K562 (cell line): Measurements from ENCODE around the gene MARS1. TPM values are rescaled to one million over a fixed set of nuclear protein-coding genes. Genes with fewer than 3 reads are reported as not detected.
A peak's percentile ranks its signal among the peaks of the same experiment; 100 is the strongest.

ENCODE experiments used
- CBX1 ChIP-seq: sonication (generic); IDR thresholded peaks from 2 replicates; pipeline ENCODE4 v1.6.1; 2016; ENCODE audit warnings: antibody characterized with exemption, low read depth, mild to moderate bottlenecking
- DDX20 ChIP-seq: fragments of 450-650 bp; IDR thresholded peaks from 2 replicates; pipeline ENCODE4 v1.6.1; 2016; ENCODE audit warnings: missing genetic modification characterization, low read depth, mild to moderate bottlenecking, missing compliant biosample characterization, moderate library complexity
- ETV6 ChIP-seq, 3 experiments: fragments of 150-350 bp in 1 of 3; sonication (generic) in 1 of 3; formaldehyde crosslinking in 1 of 3; IDR thresholded peaks; 2 replicates each; pipeline versions ENCODE4 v1.6.1 to v1.8.0; 2014 to 2022; ENCODE audit warnings: borderline replicate concordance in 2 of 3, low read depth in 2 of 3, antibody characterized with exemption in 1 of 3, low read length in 1 of 3, mild to moderate bottlenecking in 1 of 3, missing genetic modification reagents in 1 of 3
- HLTF ChIP-seq: fragments of 450-650 bp; IDR thresholded peaks from 2 replicates; pipeline ENCODE4 v1.6.1; 2016
- KDM4B ChIP-seq, 2 experiments: fragments of 450-650 bp in 1 of 2; sonication (generic) in 1 of 2; IDR thresholded peaks; 2 replicates each; pipeline ENCODE4 v1.6.1; 2016 to 2017; ENCODE audit warnings: borderline replicate concordance in 2 of 2, antibody characterized with exemption in 1 of 2, low read depth in 1 of 2, mild to moderate bottlenecking in 1 of 2
- MAZ ChIP-seq, 2 experiments: fragments of 450-650 bp in 1 of 2; sonication (generic) in 1 of 2; formaldehyde crosslinking; IDR thresholded peaks in 1 of 2; conservative IDR thresholded peaks in 1 of 2; 2 replicates each; pipeline versions ENCODE4 v1.4.0 to v1.5.0; 2020; ENCODE audit warnings: mild to moderate bottlenecking in 1 of 2, missing genetic modification reagents in 1 of 2
- MIER1 ChIP-seq: fragments of 450-650 bp; IDR thresholded peaks from 2 replicates; pipeline ENCODE4 v1.6.1; 2016; ENCODE audit warnings: antibody characterized with exemption, mild to moderate bottlenecking, low read depth
- NCOA6 ChIP-seq: fragments of 450-650 bp; IDR thresholded peaks from 2 replicates; pipeline ENCODE4 v1.6.1; 2017; ENCODE audit warnings: mild to moderate bottlenecking
- PCBP1 ChIP-seq: fragments of 200-400 bp; formaldehyde crosslinking; IDR thresholded peaks from 2 replicates; pipeline ENCODE4 v1.6.1; 2018; ENCODE audit warnings: mild to moderate bottlenecking, low read depth, low read length; ENCODE audit not compliant: poor library complexity, severe bottlenecking
- PHTF2 ChIP-seq: fragments of 250-450 bp; sonication (Bioruptor Pico); IDR thresholded peaks from 2 replicates; pipeline ENCODE4 v1.5.0; 2021; ENCODE audit warnings: mild to moderate bottlenecking
- POLR2H ChIP-seq: IDR thresholded peaks from 2 replicates; pipeline ENCODE4 v1.6.1; 2016; ENCODE audit warnings: missing genetic modification characterization, low read depth, mild to moderate bottlenecking, control low read depth, missing compliant biosample characterization, moderate library complexity
- SETDB1 ChIP-seq: IDR thresholded peaks from one replicate; pipeline ENCODE4 v1.6.1; 2012; ENCODE audit warnings: low read length, control low read depth, inconsistent platforms
- SMAD3 ChIP-seq: fragments of 450-650 bp; formaldehyde crosslinking; conservative IDR thresholded peaks from 2 replicates; pipeline ENCODE4 v1.4.0; 2020; ENCODE audit warnings: mild to moderate bottlenecking
- SMARCE1 ChIP-seq: fragments of 450-650 bp; IDR thresholded peaks from 2 replicates; pipeline ENCODE4 v1.7.1; 2016; ENCODE audit warnings: mild to moderate bottlenecking
- SP2 ChIP-seq: IDR thresholded peaks from 2 replicates; pipeline ENCODE4 v1.6.1; 2011; ENCODE audit warnings: mild to moderate bottlenecking, low read depth, low read length, moderate library complexity; ENCODE audit not compliant: poor library complexity, severe bottlenecking; ENCODE audit errors: extremely low read depth
- TGIF2 ChIP-seq: sonication (generic); formaldehyde crosslinking; IDR thresholded peaks from 2 replicates; pipeline ENCODE4 v1.8.1; 2022; ENCODE audit warnings: mild to moderate bottlenecking, missing genetic modification reagents, moderate library complexity
- U2AF1 ChIP-seq: fragments of 200-400 bp; formaldehyde crosslinking; optimal IDR thresholded peaks from 2 replicates; pipeline ENCODE3; 2017; ENCODE audit warnings: mild to moderate bottlenecking, low read depth, low read length, moderate library complexity
- ZNF263 ChIP-seq: sonication (generic); formaldehyde crosslinking; IDR thresholded peaks from 2 replicates; pipeline ENCODE4 v1.8.0; 2022; ENCODE audit warnings: mild to moderate bottlenecking, missing genetic modification reagents, borderline replicate concordance
- ZNF431 ChIP-seq: sonication (generic); formaldehyde crosslinking; IDR thresholded peaks from 2 replicates; pipeline ENCODE4 v1.8.0; 2022; ENCODE audit warnings: mild to moderate bottlenecking, missing genetic modification reagents
- ZNF707 ChIP-seq: fragments of 250-450 bp; sonication (Bioruptor Pico); conservative IDR thresholded peaks from 2 replicates; pipeline ENCODE4 v1.8.0; 2022; ENCODE audit warnings: inconsistent platforms, mild to moderate bottlenecking, moderate library complexity
- polyA plus RNA-seq, 8 experiments: library from polyadenylated mRNA; depleted of rRNA in 4 of 8; stranded (reverse) in 5 of 8; unstranded in 3 of 8; fragments of >200 nt; fragmentation: Nextera tagmentation in 2 of 8; fragmentation: Illumina TruSeq in 1 of 8; extraction: Ambion mirVana in 2 of 8; extraction: Trizol in 1 of 8; gene quantifications; 2 replicates each; pipeline versions ENCODE4 v1.2.1 to v1.2.3, GENCODE V29; 2011 to 2014; ENCODE audit warnings: inconsistent platforms in 1 of 8, missing spikeins in 1 of 8
- total RNA-seq, 7 experiments: library from RNA; depleted of rRNA in 6 of 7; stranded (reverse); fragments of >200 nt in 6 of 7; fragmentation: Illumina TruSeq in 2 of 7; extraction: Trizol in 2 of 7; gene quantifications; 2 replicates each; pipeline versions ENCODE4 v1.2.1 to v1.2.3, GENCODE V29; 2011 to 2021; ENCODE audit warnings: low replicate concordance in 1 of 7
- TF ChIP-seq, protein P1 (sequence below): fragments of 450-650 bp; formaldehyde crosslinking; conservative IDR thresholded peaks from 2 replicates; pipeline ENCODE4 v1.4.0; 2022; ENCODE audit warnings: mild to moderate bottlenecking, missing genetic modification characterization
- TF ChIP-seq, protein P2 (sequence below): fragments of 250-450 bp; sonication (Bioruptor Pico); IDR thresholded peaks from 2 replicates; pipeline ENCODE4 v1.5.0; 2020; ENCODE audit warnings: mild to moderate bottlenecking, borderline replicate concordance

Gene MARS1
- total and polyA plus RNA-seq, 9 of the 15 experiments (the other 6 are each of a cell fraction or from before 2014, with no cell fraction given): 117 to 382 (median 220) TPM

DNA sequence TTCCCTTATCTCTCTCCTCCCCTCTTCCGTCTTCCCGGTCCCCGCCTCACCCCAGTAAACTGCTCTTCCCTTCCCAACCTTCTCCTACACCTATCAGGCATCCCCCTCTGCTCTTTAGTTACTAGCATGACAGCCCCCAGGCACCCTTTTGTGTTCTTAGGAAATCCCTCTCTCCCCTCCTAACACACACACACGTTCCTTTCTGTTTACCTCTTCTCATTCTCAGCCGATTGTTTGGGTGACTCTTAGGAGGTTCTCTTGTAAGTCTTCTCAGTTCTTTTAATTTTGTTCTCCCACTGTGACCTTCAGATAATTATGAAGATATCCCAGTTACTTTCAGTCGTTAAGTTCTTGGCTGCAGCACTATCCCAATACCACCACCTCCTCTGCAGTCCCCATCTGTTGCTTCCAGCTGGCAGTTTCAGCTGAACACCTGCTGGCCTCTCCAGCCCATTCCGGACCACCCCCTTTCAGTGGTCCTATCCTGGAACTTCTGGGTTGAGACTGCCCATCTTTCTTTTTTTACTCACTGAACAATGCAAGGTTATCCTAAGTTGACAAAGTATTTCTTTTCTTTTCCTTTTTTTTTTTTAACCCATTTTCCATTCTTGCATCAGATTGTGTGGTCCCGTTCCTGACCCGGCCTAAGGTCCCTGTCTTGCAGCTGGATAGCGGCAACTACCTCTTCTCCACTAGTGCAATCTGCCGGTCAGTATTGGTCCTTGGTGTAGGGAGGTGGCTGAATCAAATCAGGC, 711 bp downstream of the MARS1 start (continued):
- TF ChIP-seq MIER1 (no peak), TGIF2 (no peak), SETDB1 (no peak), ZNF263 (CRISPR knock-in tag) (no peak), KDM4B (IDR thresholded peaks at IDR 0.05; ENCODE audit: borderline replicate concordance in 2 of 2, low read depth in 1 of 2) (no peak), MAZ (CRISPR knock-in tag; conservative IDR thresholded peaks at IDR 0.05 in 1 of 2, IDR thresholded peaks at IDR 0.05 in 1 of 2) (0 out of 4 replicates have a peak, but pooled peaks of 1 of the 2 experiments have one; percentile 8), PCBP1 (no peak), PHTF2 (CRISPR knock-in tag) (no peak), HLTF (peak; percentile 10; the same call in 1 of the 2 replicates), U2AF1 (no peak), ZNF707 (CRISPR knock-in tag) (no peak), SP2 (no peak), NCOA6 (no peak), ETV6 (IDR thresholded peaks at IDR 0.05; ENCODE audit: borderline replicate concordance in 1 of 2, low read depth in 2 of 2, low read length in 1 of 2) (no peak), ETV6 (CRISPR knock-in tag; IDR thresholded peaks at IDR 0.05; ENCODE audit: borderline replicate concordance) (no peak), CBX1 (no peak), POLR2H (tag) (peak; percentile 38; the same call in 1 of the 2 replicates), DDX20 (no peak), SMARCE1 (peak; percentile 2; the same call in 1 of the 2 replicates), ZNF431 (0 out of 2 replicates have a peak, but pooled peaks have one; percentile 20), SMAD3 (CRISPR knock-in tag) (no peak)
- TF ChIP-seq, protein P1, sequence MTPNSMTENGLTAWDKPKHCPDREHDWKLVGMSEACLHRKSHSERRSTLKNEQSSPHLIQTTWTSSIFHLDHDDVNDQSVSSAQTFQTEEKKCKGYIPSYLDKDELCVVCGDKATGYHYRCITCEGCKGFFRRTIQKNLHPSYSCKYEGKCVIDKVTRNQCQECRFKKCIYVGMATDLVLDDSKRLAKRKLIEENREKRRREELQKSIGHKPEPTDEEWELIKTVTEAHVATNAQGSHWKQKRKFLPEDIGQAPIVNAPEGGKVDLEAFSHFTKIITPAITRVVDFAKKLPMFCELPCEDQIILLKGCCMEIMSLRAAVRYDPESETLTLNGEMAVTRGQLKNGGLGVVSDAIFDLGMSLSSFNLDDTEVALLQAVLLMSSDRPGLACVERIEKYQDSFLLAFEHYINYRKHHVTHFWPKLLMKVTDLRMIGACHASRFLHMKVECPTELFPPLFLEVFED: 0 out of 2 replicates have a peak, but pooled peaks have one; percentile 69
- TF ChIP-seq, protein P2, sequence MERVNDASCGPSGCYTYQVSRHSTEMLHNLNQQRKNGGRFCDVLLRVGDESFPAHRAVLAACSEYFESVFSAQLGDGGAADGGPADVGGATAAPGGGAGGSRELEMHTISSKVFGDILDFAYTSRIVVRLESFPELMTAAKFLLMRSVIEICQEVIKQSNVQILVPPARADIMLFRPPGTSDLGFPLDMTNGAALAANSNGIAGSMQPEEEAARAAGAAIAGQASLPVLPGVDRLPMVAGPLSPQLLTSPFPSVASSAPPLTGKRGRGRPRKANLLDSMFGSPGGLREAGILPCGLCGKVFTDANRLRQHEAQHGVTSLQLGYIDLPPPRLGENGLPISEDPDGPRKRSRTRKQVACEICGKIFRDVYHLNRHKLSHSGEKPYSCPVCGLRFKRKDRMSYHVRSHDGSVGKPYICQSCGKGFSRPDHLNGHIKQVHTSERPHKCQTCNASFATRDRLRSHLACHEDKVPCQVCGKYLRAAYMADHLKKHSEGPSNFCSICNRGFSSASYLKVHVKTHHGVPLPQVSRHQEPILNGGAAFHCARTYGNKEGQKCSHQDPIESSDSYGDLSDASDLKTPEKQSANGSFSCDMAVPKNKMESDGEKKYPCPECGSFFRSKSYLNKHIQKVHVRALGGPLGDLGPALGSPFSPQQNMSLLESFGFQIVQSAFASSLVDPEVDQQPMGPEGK (CRISPR knock-in tag): 0 out of 2 replicates have a peak, but pooled peaks have one; percentile 49
- TF ChIP-seq, all 486 proteins: peak for 35
